Lung (tissue), 12 donors: Measurements from ENCODE around the gene NPAS3. TPM values are rescaled to one million over a fixed set of nuclear protein-coding genes. Genes with fewer than 3 reads are reported as not detected.

ENCODE experiments used
- ATAC-seq: fragments of 200-7000 bp; cut with Tn5 transposase; one replicate; pipeline ENCODE4 v1.9.1; 2020; ENCODE audit warnings: moderate number of reproducible peaks; ENCODE audit not compliant: insufficient read depth, low FRiP score
- DNase-seq, 3 donors: peaks; one replicate each; pipeline ENCODE4 v3.0.0-alpha.2; 2013 to 2017
- H3K27ac ChIP-seq, 2 donors: one replicate each; pipeline ENCODE4 v1.5.1; 2013; ENCODE audit warnings: mild to moderate bottlenecking in 2 of 2, moderate library complexity in 2 of 2, control low read depth in 1 of 2, inconsistent platforms in 1 of 2, low read depth in 1 of 2, low read length in 1 of 2
- H3K27me3 ChIP-seq, 3 donors: one replicate each; pipeline ENCODE4 v1.5.1; 2013; ENCODE audit warnings: low read length in 2 of 3; ENCODE audit not compliant: control insufficient read depth in 3 of 3, insufficient read depth in 3 of 3
- H3K36me3 ChIP-seq, 4 donors: one replicate each; pipeline ENCODE4 v1.5.1; 2013; ENCODE audit warnings: low read length in 4 of 4, mild to moderate bottlenecking in 1 of 4, moderate library complexity in 1 of 4; ENCODE audit not compliant: control insufficient read depth in 4 of 4, insufficient read depth in 4 of 4
- H3K4me1 ChIP-seq, 5 donors: one replicate each; pipeline ENCODE4 v1.5.1; 2013; ENCODE audit warnings: low read length in 5 of 5, mild to moderate bottlenecking in 2 of 5, moderate library complexity in 1 of 5; ENCODE audit not compliant: control insufficient read depth in 5 of 5, insufficient read depth in 5 of 5
- H3K4me3 ChIP-seq: one replicate; pipeline ENCODE4 v1.5.1; 2013; ENCODE audit warnings: mild to moderate bottlenecking, control low read depth, moderate library complexity
- H3K9ac ChIP-seq, 2 donors: one replicate each; pipeline ENCODE4 v1.5.1; 2013; ENCODE audit warnings: low read length in 2 of 2, control low read depth in 1 of 2; ENCODE audit not compliant: insufficient read depth in 1 of 2
- H3K9me3 ChIP-seq, 4 donors: one replicate each; pipeline ENCODE4 v1.5.1; 2013; ENCODE audit warnings: low read length in 3 of 4, mild to moderate bottlenecking in 1 of 4, moderate library complexity in 1 of 4; ENCODE audit not compliant: control insufficient read depth in 4 of 4, insufficient read depth in 3 of 4
- CTCF ChIP-seq: IDR thresholded peaks from 2 replicates; pipeline ENCODE4 v1.5.1; 2012; ENCODE audit warnings: mild to moderate bottlenecking; ENCODE audit errors: control extremely low read depth, extremely low read depth
- WGBS, 2 donors: extraction: QIAGEN DNeasy Blood & Tissue Kit; methylation state at CpG; one replicate each; pipeline ENCODE4 v1.1.7; 2013; 5-methylcytosine and 5-hydroxymethylcytosine counted together
- polyA plus RNA-seq, 2 donors: library from polyadenylated mRNA; stranded (reverse); fragments of 200-250 nt; gene quantifications; one replicate each; pipeline ENCODE4 v1.2.1, GENCODE V29; 2013
- total RNA-seq, 2 donors: library from RNA; depleted of rRNA in 1 of 2; stranded (reverse); fragments of >200 nt in 1 of 2; gene quantifications; one replicate each; pipeline ENCODE4 v1.2.1, GENCODE V29; 2014 to 2021
- donor health status: control.
- donor health status: control.
- donor health status: Bipolar disorder and iron deficiency.
- donor health status: healthy.
- donor health status: DM: yes; HTN: yes; CAD: no.

The NPAS3 gene
- total and polyA plus RNA-seq, 4 donors: 0.13 to 0.48 (median 0.33) TPM

- Histone ChIP-seq H3K27ac (no peak overlapping the region), H3K9ac (no peak overlapping the region), H3K36me3 (no peaks in the 10 kb centered on the region), H3K27me3 (no peaks in the 10 kb centered on the region), H3K9me3 (no peaks in the 10 kb centered on the region), H3K4me3 (no peak overlapping the region), H3K4me1 (no peaks in the 10 kb centered on the region)
- DNase-seq: no peak
- TF ChIP-seq CTCF: no peak
- no peak for ATAC-seq
- 92 to 95% methylated on average over 5 of the region's 5 CpGs for WGBS, 2 donors
Measured at GRCh38 chr14:33674927-33675326, 736.2 kb downstream of the NPAS3 start.

GRCh38 chr14:33675415-33676130 is 736.9 kb downstream of the NPAS3 start:
- no peak overlapping the region for H3K9ac ChIP-seq
- H3K4me1 ChIP-seq: no peaks in the 10 kb centered on the region
- no peaks in the 10 kb centered on the region for H3K36me3 ChIP-seq
- no peaks in the 10 kb centered on the region for H3K9me3 ChIP-seq
- H3K27ac ChIP-seq: no peak overlapping the region
- ATAC-seq (no peak), DNase-seq (no peak)
- 77 to 82% methylated on average over 5 of the region's 5 CpGs for WGBS, 2 donors
- TF ChIP-seq CTCF: no peak
- no peak overlapping the region for H3K4me3 ChIP-seq
- no peaks in the 10 kb centered on the region for H3K27me3 ChIP-seq

- H3K4me1 ChIP-seq: no peaks in the 10 kb centered on the region
- no peak for ATAC-seq
- no peaks in the 10 kb centered on the region for H3K9me3 ChIP-seq
- WGBS, 2 donors: 32 to 39% methylated on average over 7 of the region's 7 CpGs
- TF ChIP-seq CTCF: no peak
- no peak overlapping the region for H3K27ac ChIP-seq
- no peaks in the 10 kb centered on the region for H3K27me3 ChIP-seq
- H3K36me3 ChIP-seq: no peaks in the 10 kb centered on the region
- H3K4me3 ChIP-seq: no peak overlapping the region
- DNase-seq: peak in 1 of 3 donors; percentile 11
- H3K9ac ChIP-seq: no peak overlapping the region
Measured at GRCh38 chr14:33676135-33676566, 737.5 kb downstream of the NPAS3 start.

GRCh38 chr14:33676891-33677290 is 738.2 kb downstream of the NPAS3 start:
- Histone ChIP-seq H3K27me3 (no peaks in the 10 kb centered on the region), H3K27ac (no peak overlapping the region), H3K9me3 (no peaks in the 10 kb centered on the region), H3K4me3 (no peak overlapping the region), H3K36me3 (no peaks in the 10 kb centered on the region), H3K4me1 (no peaks in the 10 kb centered on the region), H3K9ac (no peak overlapping the region)
- no peak for TF ChIP-seq CTCF
- ATAC-seq (no peak), DNase-seq (no peak)
- 97 to 99% methylated on average over 5 of the region's 5 CpGs for WGBS, 2 donors
